ENCODE results near the gene IL20RA.

DNA sequence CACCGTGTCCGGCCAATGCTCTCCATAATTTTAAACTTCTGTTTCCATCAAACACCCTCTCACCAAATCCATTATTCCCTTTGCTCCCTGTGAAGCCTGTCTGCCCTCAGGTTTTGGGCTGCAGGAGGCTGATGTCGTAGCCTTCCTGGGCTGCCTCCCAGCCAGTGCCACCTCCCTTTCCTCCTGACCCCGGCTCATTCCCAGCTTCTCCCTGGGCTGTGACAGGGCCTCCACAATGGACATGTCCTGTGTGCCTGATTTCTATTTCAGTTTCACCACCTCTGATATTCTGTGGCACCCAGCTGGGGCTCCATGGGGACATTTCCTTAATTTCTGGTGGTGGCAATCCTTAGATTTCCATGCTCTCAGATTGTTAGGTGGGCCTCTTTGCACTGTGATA lies 28.8 kb downstream of the IL20RA start:
- TF ChIP-seq, protein P1, sequence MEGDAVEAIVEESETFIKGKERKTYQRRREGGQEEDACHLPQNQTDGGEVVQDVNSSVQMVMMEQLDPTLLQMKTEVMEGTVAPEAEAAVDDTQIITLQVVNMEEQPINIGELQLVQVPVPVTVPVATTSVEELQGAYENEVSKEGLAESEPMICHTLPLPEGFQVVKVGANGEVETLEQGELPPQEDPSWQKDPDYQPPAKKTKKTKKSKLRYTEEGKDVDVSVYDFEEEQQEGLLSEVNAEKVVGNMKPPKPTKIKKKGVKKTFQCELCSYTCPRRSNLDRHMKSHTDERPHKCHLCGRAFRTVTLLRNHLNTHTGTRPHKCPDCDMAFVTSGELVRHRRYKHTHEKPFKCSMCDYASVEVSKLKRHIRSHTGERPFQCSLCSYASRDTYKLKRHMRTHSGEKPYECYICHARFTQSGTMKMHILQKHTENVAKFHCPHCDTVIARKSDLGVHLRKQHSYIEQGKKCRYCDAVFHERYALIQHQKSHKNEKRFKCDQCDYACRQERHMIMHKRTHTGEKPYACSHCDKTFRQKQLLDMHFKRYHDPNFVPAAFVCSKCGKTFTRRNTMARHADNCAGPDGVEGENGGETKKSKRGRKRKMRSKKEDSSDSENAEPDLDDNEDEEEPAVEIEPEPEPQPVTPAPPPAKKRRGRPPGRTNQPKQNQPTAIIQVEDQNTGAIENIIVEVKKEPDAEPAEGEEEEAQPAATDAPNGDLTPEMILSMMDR (IDR thresholded peaks at IDR 0.05) = no peak
- no peak for TF ChIP-seq POLR2A (IDR thresholded peaks at IDR 0.05)
